ENCODE data around the gene TMEM45A.

TMEM45A gene

GRCh38 chr3:100613721-100614390 lies 121.4 kb downstream of the TMEM45A start:
- no peak for DNase-seq (ENCODE audit: low read depth, low spot score)

GRCh38 chr3:100614941-100615340 lies 122.5 kb downstream of the TMEM45A start:
- no peak for DNase-seq (ENCODE audit: low read depth, low spot score)

DNA sequence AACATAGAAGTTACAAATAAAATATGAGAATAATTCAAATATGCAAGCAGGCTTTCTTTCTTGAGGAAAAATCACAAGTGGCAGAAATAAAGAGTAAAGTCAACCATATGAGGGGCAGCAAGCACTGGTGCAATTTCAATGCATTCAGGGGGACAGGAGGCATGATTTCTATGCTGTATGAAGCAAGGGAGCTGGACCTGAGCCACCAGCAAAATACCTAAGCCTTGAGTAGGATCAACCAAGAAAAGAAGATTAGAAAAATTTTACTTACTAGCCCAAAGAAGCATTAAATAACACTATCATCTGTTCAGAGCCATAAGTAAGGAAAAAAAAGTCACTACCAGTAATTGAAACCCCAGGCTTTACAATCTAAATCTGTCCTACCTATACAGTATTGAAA lies 123.3 kb downstream of the TMEM45A start:
- DNase-seq (ENCODE audit: low read depth, low spot score) = peak; percentile 28

GRCh38 chr3:100621251-100621650 lies 128.8 kb downstream of the TMEM45A start:
- no peak for DNase-seq (ENCODE audit: low read depth, low spot score)
